HG03135 (cell line): Measurements from ENCODE around the gene IL5RA.

Experiments
- ATAC-seq: cut with Tn5 transposase; IDR thresholded peaks from one replicate; pipeline ENCODE4 v1.9.1; 2021; ENCODE audit warnings: mild to moderate bottlenecking, moderate library complexity; ENCODE audit not compliant: unreplicated experiment

The IL5RA gene

GRCh38 chr3:3110299-3110630, at the start of gene IL5RA:
TSS of gene IL5RA (minus strand) at chr3:3110374. CDS start at chr3:3104984, 5,390 bp downstream.
- peak; percentile 61 for ATAC-seq

GRCh38 chr3:3157484-3157883, 47.3 kb upstream of the IL5RA start:
- ATAC-seq, result no peak

- no peak for ATAC-seq
These were observed 44.9 kb upstream of the IL5RA start for GRCh38 chr3:3154879-3155610.

GRCh38 chr3:3151513-3151912, 41.3 kb upstream of the IL5RA start:
- ATAC-seq, result no peak

- ATAC-seq, result no peak
These were observed 39.4 kb upstream of the IL5RA start for GRCh38 chr3:3149560-3149959.

- ATAC-seq, result no peak
These were observed 35.7 kb upstream of the IL5RA start for GRCh38 chr3:3145831-3146230.

- no peak for ATAC-seq
These were observed 31.8 kb upstream of the IL5RA start for GRCh38 chr3:3141939-3142338.

- ATAC-seq, result no peak
These were observed 27.4 kb upstream of the IL5RA start for GRCh38 chr3:3137526-3137925.

- ATAC-seq, result no peak
These were observed 24.7 kb upstream of the IL5RA start for GRCh38 chr3:3134750-3135448.

- ATAC-seq, result no peak
These were observed 23.3 kb upstream of the IL5RA start for GRCh38 chr3:3133500-3133899.

GRCh38 chr3:3129579-3129978, 19.4 kb upstream of the IL5RA start:
- ATAC-seq, result no peak

- no peak for ATAC-seq
These were observed 17.3 kb upstream of the IL5RA start for GRCh38 chr3:3127432-3128010.

GRCh38 chr3:3126477-3127431, 16.6 kb upstream of the IL5RA start, which contains the start of gene TRNT1:
TSS of gene TRNT1 (plus strand) at chr3:3126940. CDS start at chr3:3129041, 2,101 bp downstream.
- ATAC-seq, result peak; percentile 96

GRCh38 chr3:3125977-3126376, 15.8 kb upstream of the IL5RA start:
- no peak for ATAC-seq

- ATAC-seq, result no peak
These were observed 9.2 kb upstream of the IL5RA start for GRCh38 chr3:3119393-3119851.

GRCh38 chr3:3117651-3118050, 7.5 kb upstream of the IL5RA start:
- ATAC-seq, result no peak

- ATAC-seq, result no peak
These were observed 3.0 kb upstream of the IL5RA start for GRCh38 chr3:3113042-3113709.

- ATAC-seq, result no peak
These were observed 681 bp upstream of the IL5RA start for GRCh38 chr3:3110749-3111361.

GRCh38 chr3:3109407-3110298, 521 bp downstream of the IL5RA start:
- ATAC-seq, result peak; percentile 57
